ENCODE measurements around the gene GFRA1. TPM values are rescaled to one million over a fixed set of nuclear protein-coding genes. Genes with fewer than 3 reads are reported as not detected.

Gene GFRA1
- total RNA-seq, 1 experiment from 2014 or later = not detected

DNA sequence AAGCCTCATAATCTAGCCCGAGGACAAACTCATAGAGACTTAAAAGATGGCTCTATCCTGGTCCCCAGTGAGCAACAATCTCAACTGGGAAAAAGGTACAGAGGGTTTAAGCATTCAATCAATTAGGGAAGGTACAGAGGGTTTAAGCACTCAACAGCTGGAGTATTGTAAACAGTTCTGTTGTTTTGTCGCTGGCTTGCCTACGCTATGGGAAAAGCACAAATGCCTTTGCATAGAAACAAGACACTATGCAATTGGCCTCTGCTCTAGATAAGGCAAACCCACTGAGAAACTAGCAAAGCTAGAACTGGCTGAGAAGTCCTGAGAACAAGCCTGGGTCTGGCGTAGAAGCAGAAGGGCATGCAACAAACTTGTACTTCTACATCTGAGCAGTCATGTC is 69.3 kb downstream of the GFRA1 start:
- no peaks in the 10 kb centered on the region for H3K36me3 ChIP-seq (ENCODE audit: insufficient read depth, low read length, poor library complexity, severe bottlenecking)
- CTCF ChIA-PET = no interaction called here
- H3K4me3 ChIP-seq (ENCODE audit: low read depth, low read length, poor library complexity, severe bottlenecking) = no peak overlapping the region
- H3K4me1 ChIP-seq (ENCODE audit: insufficient read depth, low read length, poor library complexity, severe bottlenecking) = no peaks in the 10 kb centered on the region
- POLR2A ChIA-PET (ENCODE audit: low non-redundant PET) = no interaction called here
- intact Hi-C loops (cut with micrococcal nuclease; ENCODE audit: unreplicated experiment) = no loop called here
- no peaks in the 10 kb centered on the region for H3K9me3 ChIP-seq (ENCODE audit: low read depth, low read length, poor library complexity, severe bottlenecking)
- no peak for TF ChIP-seq EZH2 (IDR thresholded peaks at IDR 0.05; ENCODE audit: borderline replicate concordance, low read depth, low read length, poor library complexity, severe bottlenecking)
- TF ChIP-seq, protein P1, sequence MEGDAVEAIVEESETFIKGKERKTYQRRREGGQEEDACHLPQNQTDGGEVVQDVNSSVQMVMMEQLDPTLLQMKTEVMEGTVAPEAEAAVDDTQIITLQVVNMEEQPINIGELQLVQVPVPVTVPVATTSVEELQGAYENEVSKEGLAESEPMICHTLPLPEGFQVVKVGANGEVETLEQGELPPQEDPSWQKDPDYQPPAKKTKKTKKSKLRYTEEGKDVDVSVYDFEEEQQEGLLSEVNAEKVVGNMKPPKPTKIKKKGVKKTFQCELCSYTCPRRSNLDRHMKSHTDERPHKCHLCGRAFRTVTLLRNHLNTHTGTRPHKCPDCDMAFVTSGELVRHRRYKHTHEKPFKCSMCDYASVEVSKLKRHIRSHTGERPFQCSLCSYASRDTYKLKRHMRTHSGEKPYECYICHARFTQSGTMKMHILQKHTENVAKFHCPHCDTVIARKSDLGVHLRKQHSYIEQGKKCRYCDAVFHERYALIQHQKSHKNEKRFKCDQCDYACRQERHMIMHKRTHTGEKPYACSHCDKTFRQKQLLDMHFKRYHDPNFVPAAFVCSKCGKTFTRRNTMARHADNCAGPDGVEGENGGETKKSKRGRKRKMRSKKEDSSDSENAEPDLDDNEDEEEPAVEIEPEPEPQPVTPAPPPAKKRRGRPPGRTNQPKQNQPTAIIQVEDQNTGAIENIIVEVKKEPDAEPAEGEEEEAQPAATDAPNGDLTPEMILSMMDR (conservative IDR thresholded peaks at IDR 0.05; ENCODE audit: low read depth, low read length) = no peak
- peaks cover 46% of the 10 kb centered on the region for H3K27me3 ChIP-seq (replicated peaks; ENCODE audit: insufficient read depth, low read depth, low read length, poor library complexity)
- H3K27ac ChIP-seq (ENCODE audit: low read depth, low read length, poor library complexity, severe bottlenecking) = no peak overlapping the region
- DNase-seq (ENCODE audit: low spot score) = no peak
- BruUV-seq (replicated peaks) = no TSS peak

DNA sequence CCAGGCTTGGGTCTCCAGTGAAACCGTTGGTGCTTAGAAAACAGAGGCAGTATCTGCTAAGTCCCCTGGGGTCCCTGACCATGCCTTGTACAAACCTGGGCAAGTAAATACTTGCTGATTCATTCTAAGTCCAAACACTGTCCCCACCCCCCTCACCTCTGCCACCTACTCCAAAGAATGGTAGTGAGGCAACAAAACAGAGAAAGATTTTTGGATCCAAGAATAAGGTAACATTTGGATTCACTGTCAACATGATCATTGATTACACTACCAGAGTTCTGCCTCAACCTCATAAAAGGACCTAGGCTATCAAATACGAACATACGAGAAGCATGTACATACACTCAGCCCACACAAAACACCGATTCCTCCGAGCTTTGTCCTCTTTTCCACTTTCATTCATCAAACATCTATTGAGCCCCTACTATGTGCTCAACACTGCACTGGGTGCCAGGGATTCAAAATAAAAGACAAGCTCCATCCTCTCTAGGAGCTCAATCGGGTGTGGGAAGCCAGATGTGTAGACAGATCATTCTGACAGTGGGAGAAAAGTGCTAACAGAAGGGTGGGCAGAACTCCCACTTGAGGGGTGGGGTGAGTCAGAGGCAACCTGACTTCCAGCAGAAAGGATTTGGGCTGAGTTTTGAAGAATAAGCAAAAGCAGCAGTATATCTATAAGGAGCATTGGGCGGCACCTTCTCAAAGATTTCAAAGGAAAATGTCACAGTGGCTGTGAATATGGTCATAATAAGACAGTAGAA is 71.2 kb downstream of the GFRA1 start:
- no peak for DNase-seq (ENCODE audit: low spot score)
- TF ChIP-seq EZH2 (IDR thresholded peaks at IDR 0.05; ENCODE audit: borderline replicate concordance, low read depth, low read length, poor library complexity, severe bottlenecking) = no peak
- TF ChIP-seq, protein P1 (conservative IDR thresholded peaks at IDR 0.05; ENCODE audit: low read depth, low read length) = no peak
- Histone ChIP-seq H3K27me3 (replicated peaks; ENCODE audit: insufficient read depth, low read depth, low read length, poor library complexity) (peaks cover 39% of the 10 kb centered on the region), H3K9me3 (ENCODE audit: low read depth, low read length, poor library complexity, severe bottlenecking) (no peaks in the 10 kb centered on the region), H3K4me1 (ENCODE audit: insufficient read depth, low read length, poor library complexity, severe bottlenecking) (no peaks in the 10 kb centered on the region), H3K36me3 (ENCODE audit: insufficient read depth, low read length, poor library complexity, severe bottlenecking) (no peaks in the 10 kb centered on the region), H3K4me3 (ENCODE audit: low read depth, low read length, poor library complexity, severe bottlenecking) (no peak overlapping the region), H3K27ac (ENCODE audit: low read depth, low read length, poor library complexity, severe bottlenecking) (no peak overlapping the region)
- POLR2A ChIA-PET (ENCODE audit: low non-redundant PET) = no interaction called here
- CTCF ChIA-PET = no interaction called here
- no TSS peak for BruUV-seq (replicated peaks)
- intact Hi-C loops (cut with micrococcal nuclease; ENCODE audit: unreplicated experiment) = no loop called here

DNA sequence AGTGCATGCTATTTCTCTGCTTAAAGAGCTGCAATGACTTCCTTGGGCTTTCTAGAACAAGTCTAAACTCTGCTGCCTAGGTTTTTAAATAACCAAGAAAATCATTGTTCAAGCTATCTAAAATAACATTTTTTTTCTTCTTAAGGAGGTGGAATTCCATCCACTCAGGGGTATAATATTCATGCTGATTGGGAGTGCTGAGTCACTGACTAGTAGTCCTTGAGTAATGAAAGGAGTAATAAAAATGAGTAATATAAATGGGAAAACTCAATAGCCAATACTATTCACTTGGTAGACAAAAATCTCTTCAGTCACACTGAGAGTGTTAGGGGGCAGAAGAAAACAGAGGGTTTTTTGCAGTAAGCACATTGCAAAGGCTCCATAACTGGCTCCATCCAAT is 72.0 kb downstream of the GFRA1 start:
- TF ChIP-seq, protein P1 (conservative IDR thresholded peaks at IDR 0.05; ENCODE audit: low read depth, low read length) = no peak
- TF ChIP-seq EZH2 (IDR thresholded peaks at IDR 0.05; ENCODE audit: borderline replicate concordance, low read depth, low read length, poor library complexity, severe bottlenecking) = no peak
- DNase-seq (ENCODE audit: low spot score) = no peak
- CTCF ChIA-PET = no interaction called here

More for the DNA sequence above, 72.0 kb downstream of the GFRA1 start:
- H3K9me3 ChIP-seq (ENCODE audit: low read depth, low read length, poor library complexity, severe bottlenecking) = no peaks in the 10 kb centered on the region
- POLR2A ChIA-PET (ENCODE audit: low non-redundant PET) = no interaction called here
- intact Hi-C loops (cut with micrococcal nuclease; ENCODE audit: unreplicated experiment) = no loop called here
- H3K4me3 ChIP-seq (ENCODE audit: low read depth, low read length, poor library complexity, severe bottlenecking) = no peak overlapping the region
- peaks cover 36% of the 10 kb centered on the region for H3K27me3 ChIP-seq (replicated peaks; ENCODE audit: insufficient read depth, low read depth, low read length, poor library complexity)
- no peaks in the 10 kb centered on the region for H3K36me3 ChIP-seq (ENCODE audit: insufficient read depth, low read length, poor library complexity, severe bottlenecking)
- no peaks in the 10 kb centered on the region for H3K4me1 ChIP-seq (ENCODE audit: insufficient read depth, low read length, poor library complexity, severe bottlenecking)
- H3K27ac ChIP-seq (ENCODE audit: low read depth, low read length, poor library complexity, severe bottlenecking) = no peak overlapping the region
- no TSS peak for BruUV-seq (replicated peaks)

Measured in A673 (cell line).